SK-N-SH treated with all-trans-retinoic acid at 6 μM for 48 hours (cell line): Measurements from ENCODE around the gene MYO16.

ENCODE experiments used
- ATAC-seq: fragments of 200-7000 bp; cut with Tn5 transposase; 3 replicates; pipeline ENCODE4 v1.9.1; 2020; ENCODE audit warnings: mild to moderate bottlenecking, moderate library complexity
- BACH2 ChIP-seq: fragments of 250-450 bp; sonication (Bioruptor Pico); IDR thresholded peaks from 2 replicates; pipeline ENCODE4 v1.9.0; 2021; ENCODE audit warnings: mild to moderate bottlenecking, borderline replicate concordance
- CSDC2 ChIP-seq: fragments of 250-450 bp; sonication (Bioruptor Pico); IDR thresholded peaks from 2 replicates; pipeline ENCODE4 v1.5.0; 2020; ENCODE audit warnings: mild to moderate bottlenecking, moderate library complexity
- ESRRG ChIP-seq: fragments of 250-450 bp; sonication (Bioruptor Pico); IDR thresholded peaks from 2 replicates; pipeline ENCODE4 v1.6.1; 2021; ENCODE audit warnings: mild to moderate bottlenecking
- GLIS3 ChIP-seq: fragments of 250-450 bp; sonication (Bioruptor Pico); IDR thresholded peaks from 2 replicates; pipeline ENCODE4 v1.5.0; 2020; ENCODE audit warnings: mild to moderate bottlenecking, moderate library complexity
- ISL1 ChIP-seq: fragments of 250-450 bp; sonication (Bioruptor Pico); IDR thresholded peaks from 2 replicates; pipeline ENCODE4 v2.1.2; 2022; ENCODE audit warnings: mild to moderate bottlenecking, moderate library complexity
- OSR1 ChIP-seq: fragments of 250-450 bp; sonication (Bioruptor Pico); IDR thresholded peaks from 2 replicates; pipeline ENCODE4 v1.8.0; 2022; ENCODE audit warnings: moderate library complexity, mild to moderate bottlenecking, inconsistent platforms
- PATZ1 ChIP-seq: fragments of 250-450 bp; sonication (Bioruptor Pico); IDR thresholded peaks from 2 replicates; pipeline ENCODE4 v1.8.0; 2020; ENCODE audit warnings: mild to moderate bottlenecking, moderate library complexity, borderline replicate concordance
- RARB ChIP-seq: fragments of 250-450 bp; sonication (Bioruptor Pico); IDR thresholded peaks from 2 replicates; pipeline ENCODE4 v1.8.0; 2021; ENCODE audit warnings: mild to moderate bottlenecking, moderate library complexity
- SNAI2 ChIP-seq: fragments of 250-450 bp; sonication (Bioruptor Pico); IDR thresholded peaks from 2 replicates; pipeline ENCODE4 v1.5.0; 2020; ENCODE audit warnings: mild to moderate bottlenecking, moderate library complexity
- TCF4 ChIP-seq: fragments of 250-450 bp; sonication (Bioruptor Pico); IDR thresholded peaks from 2 replicates; pipeline ENCODE4 v1.8.0; 2021; ENCODE audit warnings: mild to moderate bottlenecking, moderate library complexity, borderline replicate concordance
- TOX ChIP-seq: fragments of 250-450 bp; sonication (Bioruptor Pico); IDR thresholded peaks from 2 replicates; pipeline ENCODE4 v1.8.0; 2021; ENCODE audit warnings: mild to moderate bottlenecking, moderate library complexity, borderline replicate concordance
- TSHZ2 ChIP-seq: fragments of 250-450 bp; sonication (Bioruptor Pico); IDR thresholded peaks from 2 replicates; pipeline ENCODE4 v1.5.0; 2020; ENCODE audit warnings: mild to moderate bottlenecking, moderate library complexity
- ZFP30 ChIP-seq: fragments of 450-650 bp; formaldehyde crosslinking; IDR thresholded peaks from 2 replicates; pipeline ENCODE4 v1.5.0; 2022; ENCODE audit warnings: mild to moderate bottlenecking, moderate library complexity
- ZNF565 ChIP-seq: fragments of 450-650 bp; formaldehyde crosslinking; conservative IDR thresholded peaks from 2 replicates; pipeline ENCODE4 v1.5.0; 2020; ENCODE audit warnings: low read depth, mild to moderate bottlenecking, moderate library complexity
- ZNF70 ChIP-seq: fragments of 450-650 bp; formaldehyde crosslinking; IDR thresholded peaks from 2 replicates; pipeline ENCODE4 v1.5.0; 2020; ENCODE audit warnings: mild to moderate bottlenecking, moderate library complexity
- ZNF8 ChIP-seq: fragments of 450-650 bp; formaldehyde crosslinking; IDR thresholded peaks from 2 replicates; pipeline ENCODE4 v1.5.0; 2020; ENCODE audit warnings: mild to moderate bottlenecking, moderate library complexity
- TF ChIP-seq, protein P1 (sequence below): fragments of 250-450 bp; sonication (Bioruptor Pico); IDR thresholded peaks from 2 replicates; pipeline ENCODE4 v1.8.0; 2021; ENCODE audit warnings: low read depth, mild to moderate bottlenecking, moderate library complexity, borderline replicate concordance
- TF ChIP-seq, protein P2 (sequence below): fragments of 250-450 bp; sonication (Bioruptor Pico); IDR thresholded peaks from 2 replicates; pipeline ENCODE4 v1.5.1; 2020; ENCODE audit warnings: low read depth, mild to moderate bottlenecking, moderate library complexity

Gene MYO16

DNA sequence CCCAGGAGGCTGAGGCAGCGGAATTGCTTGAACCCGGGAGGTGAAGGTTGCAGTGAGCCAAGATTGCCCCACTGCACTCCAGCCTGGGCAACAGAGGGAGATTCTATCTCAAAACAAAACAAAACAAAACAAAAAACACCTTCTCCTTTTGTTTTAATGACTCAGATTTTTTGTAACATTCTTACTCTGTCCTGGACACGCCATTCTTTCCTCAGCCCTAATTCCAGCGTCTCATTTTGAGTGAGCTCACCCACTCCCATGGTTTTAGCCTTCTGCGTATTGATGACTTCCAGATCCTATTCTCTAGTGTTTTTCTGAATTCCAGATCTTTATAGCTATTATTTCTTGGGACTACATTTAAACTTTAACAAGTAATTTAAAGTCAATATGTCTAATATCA lies 326.3 kb downstream of the MYO16 start:
- no peak for ATAC-seq
- TF ChIP-seq RARB (no peak), TCF4 (no peak), CSDC2 (CRISPR knock-in tag) (no peak), SNAI2 (CRISPR knock-in tag) (no peak), ZNF70 (no peak), TSHZ2 (CRISPR knock-in tag) (no peak), BACH2 (no peak), ZNF565 (CRISPR knock-in tag) (no peak), OSR1 (no peak), ISL1 (no peak), ESRRG (CRISPR knock-in tag) (no peak)
- TF ChIP-seq, protein P1, sequence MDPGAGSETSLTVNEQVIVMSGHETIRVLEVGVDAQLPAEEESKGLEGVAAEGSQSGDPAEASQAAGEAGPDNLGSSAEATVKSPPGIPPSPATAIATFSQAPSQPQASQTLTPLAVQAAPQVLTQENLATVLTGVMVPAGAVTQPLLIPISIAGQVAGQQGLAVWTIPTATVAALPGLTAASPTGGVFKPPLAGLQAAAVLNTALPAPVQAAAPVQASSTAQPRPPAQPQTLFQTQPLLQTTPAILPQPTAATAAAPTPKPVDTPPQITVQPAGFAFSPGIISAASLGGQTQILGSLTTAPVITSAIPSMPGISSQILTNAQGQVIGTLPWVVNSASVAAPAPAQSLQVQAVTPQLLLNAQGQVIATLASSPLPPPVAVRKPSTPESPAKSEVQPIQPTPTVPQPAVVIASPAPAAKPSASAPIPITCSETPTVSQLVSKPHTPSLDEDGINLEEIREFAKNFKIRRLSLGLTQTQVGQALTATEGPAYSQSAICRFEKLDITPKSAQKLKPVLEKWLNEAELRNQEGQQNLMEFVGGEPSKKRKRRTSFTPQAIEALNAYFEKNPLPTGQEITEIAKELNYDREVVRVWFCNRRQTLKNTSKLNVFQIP (CRISPR knock-in tag) = no peak
- TF ChIP-seq, protein P2, sequence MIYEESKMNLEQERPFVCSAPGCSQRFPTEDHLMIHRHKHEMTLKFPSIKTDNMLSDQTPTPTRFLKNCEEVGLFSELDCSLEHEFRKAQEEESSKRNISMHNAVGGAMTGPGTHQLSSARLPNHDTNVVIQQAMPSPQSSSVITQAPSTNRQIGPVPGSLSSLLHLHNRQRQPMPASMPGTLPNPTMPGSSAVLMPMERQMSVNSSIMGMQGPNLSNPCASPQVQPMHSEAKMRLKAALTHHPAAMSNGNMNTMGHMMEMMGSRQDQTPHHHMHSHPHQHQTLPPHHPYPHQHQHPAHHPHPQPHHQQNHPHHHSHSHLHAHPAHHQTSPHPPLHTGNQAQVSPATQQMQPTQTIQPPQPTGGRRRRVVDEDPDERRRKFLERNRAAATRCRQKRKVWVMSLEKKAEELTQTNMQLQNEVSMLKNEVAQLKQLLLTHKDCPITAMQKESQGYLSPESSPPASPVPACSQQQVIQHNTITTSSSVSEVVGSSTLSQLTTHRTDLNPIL (CRISPR knock-in tag) = no peak

DNA sequence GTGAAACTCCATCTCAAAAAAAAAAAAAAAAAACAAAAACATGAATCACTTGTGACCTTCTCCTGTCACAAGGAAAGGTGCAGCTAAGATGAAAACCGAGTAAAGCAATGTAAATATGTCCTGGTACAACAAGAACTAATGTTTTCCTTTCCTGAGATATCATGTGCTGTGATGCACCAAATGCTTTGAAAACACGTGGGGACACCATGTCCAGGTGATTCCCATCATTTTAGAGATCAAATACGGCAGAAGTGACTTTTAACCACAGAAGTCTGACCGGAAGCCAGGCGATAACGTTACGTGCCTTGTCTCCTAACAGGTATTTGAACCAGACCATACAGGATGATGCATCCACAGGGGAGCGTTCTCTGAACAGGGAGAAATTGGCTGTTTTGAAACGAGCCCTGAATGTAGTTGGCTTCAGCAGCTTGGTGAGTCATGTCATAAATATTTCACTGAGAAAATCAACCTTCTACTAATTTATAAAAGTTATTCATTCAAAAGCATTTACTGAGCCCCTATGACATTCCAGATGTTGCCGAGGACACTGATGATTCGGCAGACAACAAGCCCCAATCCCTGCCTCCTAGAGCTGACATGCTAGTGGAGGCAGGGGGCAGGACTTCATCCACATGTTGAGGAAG lies 328.1 kb downstream of the MYO16 start:
- TF ChIP-seq ZNF8 (CRISPR knock-in tag) (no peak), ISL1 (no peak), TOX (CRISPR knock-in tag) (no peak), RARB (no peak), OSR1 (no peak), ZNF565 (CRISPR knock-in tag) (no peak), PATZ1 (CRISPR knock-in tag) (no peak), ZNF70 (no peak), ZFP30 (no peak)
- TF ChIP-seq, protein P2 (CRISPR knock-in tag) = no peak
- ATAC-seq = peak; percentile 88

DNA sequence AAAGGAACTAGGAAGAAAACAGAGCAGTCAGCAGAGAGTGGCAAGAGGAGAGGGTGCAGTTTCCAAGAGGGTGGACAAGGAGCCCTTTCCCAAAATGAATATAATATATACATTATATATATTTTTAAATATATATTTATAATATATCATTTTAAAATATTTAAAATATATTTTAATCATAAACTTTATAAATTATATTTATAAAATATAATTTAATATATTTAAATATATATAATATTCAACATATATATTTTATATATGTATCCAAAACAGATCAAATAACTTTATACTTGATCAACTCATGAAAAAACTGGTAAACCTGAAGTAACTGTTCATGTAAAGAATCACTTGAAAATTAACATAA lies 328.6 kb downstream of the MYO16 start:
- ATAC-seq = no peak
- TF ChIP-seq ZNF70 = no peak
- TF ChIP-seq RARB = no peak
- no peak for TF ChIP-seq CSDC2 (CRISPR knock-in tag)
- no peak for TF ChIP-seq OSR1
- TF ChIP-seq TOX (CRISPR knock-in tag) = no peak
- TF ChIP-seq, protein P2 (CRISPR knock-in tag) = no peak
- TF ChIP-seq BACH2 = no peak
- no peak for TF ChIP-seq ISL1
- TF ChIP-seq ESRRG (CRISPR knock-in tag) = no peak
- no peak for TF ChIP-seq GLIS3 (CRISPR knock-in tag)
- no peak for TF ChIP-seq ZFP30
- no peak for TF ChIP-seq PATZ1 (CRISPR knock-in tag)
- TF ChIP-seq, all 23 proteins: peak for 0
